Keratinocyte (primary cell): ENCODE data around the gene SEZ6L2. TPM values are rescaled to one million over a fixed set of nuclear protein-coding genes. Genes with fewer than 3 reads are reported as not detected.
A peak's percentile ranks its signal among the peaks of the same experiment; 100 is the strongest.

Experiments used
- DNase-seq: peaks from one replicate; pipeline ENCODE4 v3.0.0-alpha.2; 2011; ENCODE audit warnings: low read depth, missing footprints, low spot score
- FAIRE-seq: peaks from 2 replicates; lab custom pipeline; 2011; peaks lifted over from hg19 to GRCh38; lab: Jason Lieb, UNC
- H2AFZ ChIP-seq: 2 replicates; pipeline ENCODE4 v1.6.0; 2012; ENCODE audit warnings: low read length, control low read depth, inconsistent platforms; ENCODE audit not compliant: control insufficient read depth
- H3K27ac ChIP-seq: 2 replicates; pipeline ENCODE4 v1.5.1; 2011; ENCODE audit warnings: low read length; ENCODE audit not compliant: control insufficient read depth, insufficient read depth
- H3K27me3 ChIP-seq: 3 replicates; pipeline ENCODE4 v1.6.0; 2011; ENCODE audit warnings: low read length; ENCODE audit not compliant: control insufficient read depth, insufficient read depth; ENCODE audit errors: extremely low read depth
- H3K36me3 ChIP-seq, 2 experiments: 2 replicates in 1 of 2; 3 replicates in 1 of 2; pipeline ENCODE4 v1.5.1; 2011; ENCODE audit warnings: low read length in 2 of 2, mild to moderate bottlenecking in 1 of 2; ENCODE audit not compliant: control insufficient read depth in 2 of 2, insufficient read depth in 2 of 2; ENCODE audit errors: extremely low read depth in 1 of 2
- H3K4me1 ChIP-seq: 3 replicates; pipeline ENCODE4 v1.5.1; 2011; ENCODE audit warnings: low read length; ENCODE audit not compliant: control insufficient read depth, insufficient read depth; ENCODE audit errors: extremely low read depth
- H3K4me2 ChIP-seq: 3 replicates; pipeline ENCODE4 v1.6.0; 2011; ENCODE audit warnings: low read depth, low read length; ENCODE audit not compliant: control insufficient read depth, insufficient read depth; ENCODE audit errors: extremely low read depth
- H3K4me3 ChIP-seq, 3 experiments: fragments of 200-600 bp in 1 of 3; sonication (generic) in 1 of 3; 2 replicates in 2 of 3; 3 replicates in 1 of 3; pipeline ENCODE4 v1.5.1; 2011 to 2016; ENCODE audit warnings: low read length in 3 of 3, mild to moderate bottlenecking in 3 of 3, control low read depth in 2 of 3, inconsistent platforms in 1 of 3, low read depth in 1 of 3, mixed read lengths in 1 of 3, mixed run types in 1 of 3, moderate library complexity in 1 of 3; ENCODE audit not compliant: control insufficient read depth in 2 of 3, insufficient read depth in 2 of 3; ENCODE audit errors: extremely low read depth in 1 of 3
- H3K79me2 ChIP-seq: 2 replicates; pipeline ENCODE4 v1.6.0; 2012; ENCODE audit warnings: low read length; ENCODE audit not compliant: control insufficient read depth, insufficient read depth
- H3K9ac ChIP-seq: 3 replicates; pipeline ENCODE4 v1.6.0; 2011; ENCODE audit warnings: low read length; ENCODE audit not compliant: control insufficient read depth, insufficient read depth; ENCODE audit errors: extremely low read depth
- H3K9me1 ChIP-seq: 3 replicates; pipeline ENCODE4 v1.6.0; 2011; ENCODE audit warnings: low read length; ENCODE audit not compliant: control insufficient read depth, insufficient read depth; ENCODE audit errors: extremely low read depth
- H3K9me3 ChIP-seq: 2 replicates; pipeline ENCODE4 v1.5.1; 2012; ENCODE audit warnings: low read depth, low read length; ENCODE audit not compliant: control insufficient read depth
- H4K20me1 ChIP-seq: 3 replicates; pipeline ENCODE4 v1.6.0; 2011; ENCODE audit warnings: low read length; ENCODE audit not compliant: control insufficient read depth, insufficient read depth; ENCODE audit errors: extremely low read depth
- CTCF ChIP-seq, 3 experiments: IDR thresholded peaks in 1 of 3; conservative IDR thresholded peaks in 1 of 3; optimal IDR thresholded peaks in 1 of 3; 2 replicates in 2 of 3; 3 replicates in 1 of 3; pipeline versions ENCODE3 to v1.5.1; 2011; ENCODE audit warnings: low read length in 3 of 3, mild to moderate bottlenecking in 3 of 3, moderate library complexity in 2 of 3, control low read depth in 1 of 3, inconsistent platforms in 1 of 3; ENCODE audit not compliant: insufficient read depth in 2 of 3; ENCODE audit errors: extremely low read depth in 1 of 3
- EZH2 ChIP-seq: IDR thresholded peaks from one replicate; pipeline ENCODE4 v1.6.1; 2012; ENCODE audit warnings: inconsistent platforms, mild to moderate bottlenecking, low read length, moderate library complexity
- dilution Hi-C: fragments of 300-500 bp; cut with MboI; formaldehyde crosslinking; loops from one replicate; pipeline ENCODE4 v1.7.0; 2020; ENCODE audit warnings: low sequenced_read_pairs; ENCODE audit not compliant: extremely low pct_ligation_motif_present
- polyA plus RNA-seq, 5 experiments: library from polyadenylated mRNA; depleted of rRNA in 3 of 5; stranded (reverse) in 3 of 5; stranded (forward) in 1 of 5; unstranded in 1 of 5; fragments of >200 nt; gene quantifications; 1 replicate in 1 of 5; 2 replicates in 3 of 5; 3 replicates in 1 of 5; pipeline versions ENCODE4 v1.2.1 to v1.2.3, GENCODE V29; 2011 to 2012; ENCODE audit warnings: missing spikeins in 2 of 5, low read depth in 1 of 5, low replicate concordance in 1 of 5

The SEZ6L2 gene
- polyA plus RNA-seq, 1 donor (not counting 4 experiments of a cell fraction or from before 2014, with no cell fraction given) = 0.68 TPM

GRCh38 chr16:29863669-29863984 is 35.7 kb downstream of the SEZ6L2 start:
- Histone ChIP-seq H3K27me3 (no peaks in the 10 kb centered on the region), H3K27ac (peak overlapping the region; percentile 96), H3K9me1 (no peaks in the 10 kb centered on the region), H3K9ac (peak overlapping the region; percentile 90), H3K4me3 (peak overlapping the region; percentile 62 to 87 (median 72)), H4K20me1 (no peaks in the 10 kb centered on the region), H2AFZ (peak overlapping the region; percentile 90), H3K79me2 (peaks cover 8% of the 10 kb centered on the region), H3K4me1 (peaks cover 6% of the 10 kb centered on the region), H3K9me3 (no peaks in the 10 kb centered on the region), H3K4me2 (peak overlapping the region; percentile 88), H3K36me3 (peaks cover 5 to 12% of the 10 kb centered on the region in 2 experiments)
- FAIRE-seq (no peak), DNase-seq (no peak)
- dilution Hi-C loops = no loop called here
- TF ChIP-seq CTCF (optimal IDR thresholded peaks at IDR 0.05 in 1 of 3, IDR thresholded peaks at IDR 0.05 in 1 of 3, conservative IDR thresholded peaks at IDR 0.05 in 1 of 3; ENCODE audit: extremely low read depth in 1 of 3, insufficient read depth in 2 of 3, low read length in 3 of 3) (no peak), EZH2 (no peak)

DNA sequence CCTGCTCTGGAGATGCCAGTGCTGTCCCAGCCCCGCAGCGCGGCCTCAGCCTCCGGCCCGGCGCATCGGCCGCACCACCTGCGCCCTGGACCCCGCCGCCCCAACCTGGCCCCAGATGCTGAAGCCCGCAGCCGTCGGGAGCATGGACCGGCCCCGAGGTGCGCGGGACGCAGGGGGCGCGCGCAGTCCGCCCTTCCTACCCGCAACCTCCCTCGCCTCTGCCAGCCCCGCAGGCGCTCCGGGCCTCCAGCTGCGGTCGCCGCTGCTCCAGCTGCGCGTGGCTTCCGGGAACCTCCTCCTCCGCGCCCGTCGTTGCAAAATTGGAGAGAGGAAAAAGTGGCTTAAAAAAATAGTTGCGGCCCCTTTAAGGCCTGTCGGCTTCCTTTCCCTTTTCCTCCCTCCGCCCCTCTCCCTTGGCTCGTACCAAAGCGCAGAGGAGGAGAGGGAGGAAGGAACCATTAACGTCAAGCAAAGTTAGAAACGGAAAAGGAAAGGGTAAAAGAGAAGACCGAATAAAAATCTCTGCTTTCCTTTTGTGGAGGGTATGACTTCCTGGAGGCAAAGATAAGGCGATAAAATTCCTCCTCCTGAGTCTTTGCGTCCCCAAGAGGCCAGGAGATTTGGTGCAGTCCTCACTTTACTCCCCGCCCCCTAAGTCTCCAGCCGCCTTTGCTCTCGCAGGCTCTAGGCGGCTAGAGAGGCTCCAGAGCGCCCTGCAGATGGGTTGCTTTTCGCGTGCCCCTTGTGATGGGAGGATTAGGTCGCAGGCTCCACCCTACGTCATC is 36.3 kb downstream of the SEZ6L2 start, which contains the start of gene CDIPT:
Gene CDIPT, minus strand, starts transcription at position 343 of the 785 bp plus-strand sequence. CDS start 369 bp downstream, outside the sequence.
- peaks cover 6% of the 10 kb centered on the region for H3K4me1 ChIP-seq
- peaks cover 9 to 13% of the 10 kb centered on the region in 2 experiments for H3K36me3 ChIP-seq
- H3K4me2 ChIP-seq = peak within 1 kb of the TSS; percentile 88
- H3K9me3 ChIP-seq = no peaks in the 10 kb centered on the region
- H4K20me1 ChIP-seq = no peaks in the 10 kb centered on the region
- dilution Hi-C loops = no loop called here
- H3K27ac ChIP-seq = peak within 1 kb of the TSS; percentile 96
- H3K27me3 ChIP-seq = no peaks in the 10 kb centered on the region
- FAIRE-seq (peak; percentile 88), DNase-seq (peak; percentile 79)
- H3K9ac ChIP-seq = peak within 1 kb of the TSS; percentile 90
- peak; percentile 78 to 88 (median 78) for TF ChIP-seq CTCF (optimal IDR thresholded peaks at IDR 0.05 in 1 of 3, IDR thresholded peaks at IDR 0.05 in 1 of 3, conservative IDR thresholded peaks at IDR 0.05 in 1 of 3; ENCODE audit: extremely low read depth in 1 of 3, insufficient read depth in 2 of 3, low read length in 3 of 3)
- TF ChIP-seq EZH2 = no peak
- peak within 1 kb of the TSS; percentile 90 for H2AFZ ChIP-seq
- H3K9me1 ChIP-seq = no peaks in the 10 kb centered on the region
- peaks cover 8% of the 10 kb centered on the region for H3K79me2 ChIP-seq
- H3K4me3 ChIP-seq = peak within 1 kb of the TSS; percentile 72 to 94 (median 87)
